IPS-NIHi7 (cell line): ENCODE results near the gene SPTBN5.

ENCODE experiments used
- DNase-seq: peaks from one replicate; pipeline ENCODE4 v3.0.0; 2012; ENCODE audit warnings: mixed read lengths; ENCODE audit errors: extremely low spot score

Gene SPTBN5

DNA sequence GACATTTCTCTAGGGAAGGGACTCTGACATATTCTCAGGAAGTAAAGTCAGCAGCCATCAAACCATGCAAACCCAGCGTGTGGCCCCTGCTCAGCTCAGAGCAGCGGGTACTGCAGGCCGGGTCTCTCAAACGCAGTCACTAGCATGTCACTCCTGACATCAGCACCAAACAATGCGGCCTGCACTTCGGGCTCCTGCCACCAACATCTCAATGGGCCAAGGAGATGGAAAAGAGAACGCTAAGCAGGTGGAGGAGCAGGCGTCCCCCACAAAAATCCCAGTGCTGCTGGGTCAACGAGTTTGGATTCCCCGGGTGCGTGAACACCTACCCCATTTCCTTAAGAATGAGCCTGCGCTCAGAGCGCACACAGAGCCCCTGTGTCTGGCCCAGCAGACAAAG is 9.9 kb upstream of the SPTBN5 start:
- DNase-seq: no peak

DNA sequence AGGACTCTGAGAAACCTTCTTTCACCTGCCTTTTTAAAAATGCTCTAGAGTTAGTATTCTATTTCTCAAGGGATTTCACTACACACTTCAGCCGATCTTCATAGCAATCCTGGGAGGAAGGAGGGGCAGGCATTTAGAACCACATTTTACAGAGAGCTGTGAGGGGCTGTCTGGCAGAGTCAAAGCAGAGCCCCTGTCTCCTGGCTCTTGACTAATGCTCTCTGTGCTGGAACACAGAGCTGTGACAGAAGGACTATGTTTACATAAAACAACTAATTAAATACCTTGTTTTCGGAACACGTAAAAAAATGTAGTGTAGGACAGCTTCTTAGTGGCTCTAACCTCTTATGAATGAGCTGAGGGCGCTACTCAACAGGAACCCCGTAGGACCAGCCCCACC is 7.6 kb upstream of the SPTBN5 start:
- no peak for DNase-seq

DNA sequence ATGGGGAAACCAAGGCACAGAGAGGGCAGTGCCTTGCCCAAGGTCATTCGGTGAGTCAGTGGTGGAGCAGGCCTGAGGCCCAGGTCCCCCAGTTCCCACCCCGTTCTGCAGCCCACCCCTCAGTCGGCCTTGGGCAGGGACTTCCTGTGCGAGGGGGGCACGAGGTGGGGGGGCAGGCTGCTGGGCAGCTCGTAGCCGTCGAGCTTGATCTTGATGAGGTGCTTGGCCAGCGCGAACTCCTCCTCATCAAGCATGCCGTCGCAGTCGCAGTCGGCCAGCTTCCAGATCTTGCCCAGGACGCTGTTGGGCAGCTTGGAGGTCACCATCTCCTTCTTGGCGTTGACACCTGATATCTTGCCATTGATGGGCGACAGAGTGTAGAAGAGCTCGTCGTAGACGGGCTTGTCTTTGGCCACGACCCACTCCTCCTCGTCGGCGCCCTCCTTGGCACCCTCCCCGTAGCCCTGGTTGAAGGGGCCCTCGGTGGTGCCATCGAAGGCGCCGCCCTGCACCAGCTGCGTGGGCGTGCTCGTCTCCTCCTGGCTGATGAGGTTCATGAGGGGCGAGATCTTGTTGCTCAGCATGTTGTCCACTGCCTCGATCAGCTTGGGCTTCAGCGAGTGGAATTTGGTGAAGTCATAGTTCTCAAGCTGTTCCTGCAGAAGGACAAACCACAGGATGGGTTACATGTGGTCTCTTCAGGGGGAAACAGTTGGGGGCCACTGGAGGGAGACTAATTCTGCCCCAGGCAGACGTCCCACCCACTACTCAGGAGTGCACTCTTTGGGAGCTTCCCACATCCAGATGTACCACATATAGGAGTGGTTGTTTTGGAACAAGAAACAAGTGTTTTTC is 6.9 kb upstream of the SPTBN5 start:
- no peak for DNase-seq

DNA sequence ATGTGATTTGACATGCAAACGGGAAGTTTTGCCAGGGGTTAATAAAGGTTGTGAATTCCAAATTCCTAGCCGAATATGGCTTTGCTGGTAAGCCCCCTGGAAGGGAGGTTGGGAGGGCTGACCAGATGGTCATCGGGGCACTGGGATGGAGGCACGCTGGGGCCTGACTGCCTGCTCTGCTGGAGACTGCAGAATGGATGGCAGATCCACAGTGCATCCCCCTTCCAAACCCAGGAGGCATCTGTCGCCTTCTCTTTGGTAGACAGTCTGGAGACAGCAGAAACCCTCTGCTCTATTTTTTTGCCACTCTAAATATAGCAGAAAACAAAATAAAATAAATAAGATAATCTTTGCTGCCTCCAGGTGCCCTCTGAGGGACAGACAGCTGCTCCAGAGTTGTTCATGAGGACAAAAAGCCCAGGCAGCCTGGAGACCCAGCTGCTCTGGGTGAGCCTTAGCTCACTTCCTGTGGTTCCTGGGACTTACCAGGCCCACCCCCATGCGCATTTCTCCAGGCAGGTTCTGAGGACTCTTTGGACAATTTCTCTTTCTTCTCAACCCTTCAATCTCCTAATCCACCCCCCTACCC is 6.1 kb upstream of the SPTBN5 start:
- DNase-seq: no peak

DNA sequence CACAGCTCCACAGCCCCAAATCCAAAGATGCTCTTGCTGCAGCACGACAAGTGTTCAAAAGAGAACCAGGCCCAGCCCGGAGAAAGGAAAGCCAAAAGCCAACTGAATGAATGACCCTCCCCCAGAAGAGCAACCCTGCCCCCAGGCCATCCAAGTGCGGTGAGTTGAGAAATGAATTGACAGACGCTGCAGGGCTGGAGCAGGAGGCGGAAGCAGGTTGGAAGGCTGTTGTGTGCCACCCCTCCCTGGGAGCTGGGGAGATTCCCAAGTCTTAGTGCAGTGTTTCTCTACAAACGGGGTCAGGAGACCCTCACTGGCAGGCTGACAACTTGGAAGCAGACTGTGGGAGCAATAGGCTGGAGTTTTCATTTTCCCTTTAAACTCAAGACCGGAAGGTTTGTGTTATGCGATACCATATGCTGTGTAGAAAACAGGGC is 3.5 kb upstream of the SPTBN5 start:
- no peak for DNase-seq

DNA sequence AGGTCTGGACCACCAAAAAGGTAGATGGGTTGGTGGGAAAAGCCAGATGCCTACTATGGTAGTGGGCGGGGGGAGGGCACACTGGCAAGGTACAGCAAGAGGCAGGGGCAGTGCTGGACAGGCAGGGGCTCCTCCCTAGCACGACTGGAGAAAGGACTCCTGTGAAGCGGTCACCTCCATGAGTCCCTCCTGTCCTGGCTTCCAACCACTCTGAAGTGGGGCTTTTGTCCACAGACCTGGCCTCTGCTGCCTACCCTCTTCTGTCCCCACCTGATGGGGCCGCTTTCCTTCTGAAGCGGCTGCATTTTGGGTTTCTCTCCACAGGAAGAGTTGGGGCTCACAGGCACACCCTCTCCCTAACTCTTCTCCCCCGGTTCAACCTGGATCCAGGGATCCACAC is 2.7 kb upstream of the SPTBN5 start:
- no peak for DNase-seq

DNA sequence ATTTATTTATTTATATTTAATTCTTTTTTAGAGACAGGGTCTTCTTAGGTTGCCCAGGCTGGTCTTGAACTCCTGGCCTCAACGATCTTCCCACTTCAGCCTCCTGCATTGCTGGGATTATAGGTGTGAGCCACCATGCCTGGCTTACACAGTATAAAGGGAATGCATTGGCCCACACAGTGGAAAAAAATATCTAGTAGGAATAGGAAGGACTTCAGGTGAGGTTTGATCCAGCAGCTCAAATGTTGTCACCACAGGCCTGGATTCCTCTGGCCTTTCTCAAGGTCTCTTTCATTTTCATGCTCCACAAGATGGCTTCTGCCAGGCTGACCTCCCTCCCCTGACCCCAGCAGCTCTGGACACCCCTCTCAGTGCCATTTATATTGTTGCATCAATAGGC is 2.1 kb upstream of the SPTBN5 start:
- no peak for DNase-seq

DNA sequence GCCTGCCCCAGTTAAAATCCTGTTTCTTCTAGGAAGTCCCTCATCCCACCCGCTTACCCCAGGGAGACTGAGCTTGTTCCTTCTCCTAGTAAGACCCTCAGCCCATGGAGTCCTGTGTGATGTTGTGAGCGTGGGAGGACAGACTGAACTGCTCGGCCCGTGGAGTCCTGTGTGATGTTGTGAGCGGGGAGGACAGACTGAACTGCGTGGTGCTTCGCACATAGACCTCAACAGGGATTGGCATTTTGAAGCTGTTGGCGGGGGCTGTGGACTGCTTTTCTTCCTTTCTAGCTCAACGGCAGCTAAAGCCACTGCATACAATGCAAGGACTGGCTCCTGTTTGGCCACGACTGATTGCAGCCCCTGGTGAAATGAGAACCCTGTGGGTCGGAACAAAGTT is 1.6 kb upstream of the SPTBN5 start:
- no peak for DNase-seq

DNA sequence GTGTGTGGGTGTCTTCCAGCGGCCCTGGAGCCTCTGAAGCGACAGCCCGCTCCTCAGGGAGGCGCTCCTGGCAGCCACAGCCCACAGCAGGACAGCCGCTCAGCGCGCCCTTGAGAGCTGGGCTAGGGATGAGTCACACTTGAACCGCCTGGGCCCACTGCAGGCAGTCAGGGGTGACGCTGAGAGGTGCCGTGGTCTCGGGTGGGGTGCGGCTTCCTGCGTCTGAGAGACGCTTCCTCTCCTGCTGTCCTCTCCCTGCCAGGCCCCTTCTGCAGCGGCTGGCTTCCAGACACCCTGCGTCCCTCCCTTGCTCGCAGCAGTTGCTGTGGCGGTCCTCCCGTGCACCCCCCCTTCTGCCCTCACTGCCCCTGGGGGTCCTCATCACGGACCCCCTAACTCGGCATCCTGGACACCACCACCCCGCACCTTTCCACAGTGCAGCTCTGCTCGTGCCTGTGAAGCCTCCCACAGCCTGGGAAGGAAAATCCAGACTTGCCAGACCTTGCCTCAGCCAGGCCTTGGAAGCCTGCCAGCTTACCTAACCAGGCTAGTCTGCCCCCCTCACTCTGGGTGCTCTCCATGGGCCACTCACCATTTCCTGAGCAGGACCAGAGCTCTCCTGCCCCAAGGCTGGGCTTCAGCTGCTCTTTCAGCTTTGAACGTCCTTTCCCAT is 1.1 kb upstream of the SPTBN5 start:
- DNase-seq: peak; percentile 69

DNA sequence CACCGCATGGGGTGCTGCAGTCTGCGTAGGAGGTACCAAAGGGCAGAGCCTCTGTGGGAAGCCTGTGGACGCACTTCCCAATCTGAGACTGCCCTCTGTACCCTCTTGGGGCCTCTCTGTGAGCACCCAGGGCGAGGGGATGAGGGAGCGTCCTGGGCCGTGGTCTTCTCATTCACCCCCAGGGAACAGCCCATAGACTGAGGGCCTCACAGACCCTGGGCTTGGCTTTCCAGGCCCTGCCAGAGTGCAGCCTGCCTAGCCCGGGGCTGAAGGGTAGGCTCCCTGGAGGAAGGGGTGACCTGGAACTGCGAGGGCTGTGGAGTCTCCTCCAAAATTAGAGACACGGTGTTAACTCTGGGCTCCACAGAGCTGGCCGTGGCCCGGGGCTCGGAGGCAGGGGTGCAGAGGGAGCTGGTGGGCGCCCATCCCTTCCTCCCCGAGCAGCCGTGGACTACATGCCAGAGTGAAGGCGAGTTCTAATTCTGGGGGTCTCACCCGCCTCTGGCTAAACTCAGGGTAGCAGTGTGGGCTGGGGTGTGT is 468 bp upstream of the SPTBN5 start:
- no peak for DNase-seq

DNA sequence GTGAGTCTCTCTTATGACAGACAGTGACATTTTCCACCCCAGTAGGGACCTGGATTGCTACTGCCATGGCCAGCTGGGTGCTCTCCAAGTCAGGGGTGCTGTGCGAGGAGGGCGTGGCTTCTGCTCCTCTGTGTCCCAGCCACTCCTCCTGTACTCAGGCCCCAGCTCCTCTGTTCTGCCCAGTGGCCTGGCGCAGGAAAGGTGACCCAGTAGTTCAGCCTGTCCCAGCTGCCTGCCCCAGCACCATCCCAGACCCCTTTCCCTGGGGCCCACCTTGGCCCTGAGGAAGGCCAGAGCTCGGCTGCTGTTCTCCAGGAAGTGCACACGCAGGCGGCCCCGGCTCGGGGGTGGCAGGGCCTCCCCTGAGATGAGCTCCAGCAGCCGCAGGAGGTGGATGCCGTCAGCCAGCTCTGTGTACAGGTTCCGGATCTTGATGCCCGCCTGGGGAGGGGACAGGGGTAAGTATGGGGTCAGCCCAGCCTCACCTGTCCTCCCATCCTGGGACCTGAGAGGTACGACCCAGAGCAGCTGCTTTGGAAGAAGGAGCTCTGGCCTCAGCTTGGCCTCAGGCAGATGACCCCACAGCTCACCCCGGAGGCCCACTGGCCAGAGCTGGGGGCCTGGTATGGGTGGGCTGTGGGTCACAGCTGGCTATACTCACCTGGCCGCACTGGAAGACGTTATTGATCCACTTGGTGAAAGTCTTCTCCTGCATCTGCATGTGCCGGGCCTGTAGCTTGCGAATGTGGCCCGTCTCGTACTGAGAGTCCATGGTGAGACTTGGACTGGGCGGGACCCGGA is 1.0 kb downstream of the SPTBN5 start:
- no peak for DNase-seq

DNA sequence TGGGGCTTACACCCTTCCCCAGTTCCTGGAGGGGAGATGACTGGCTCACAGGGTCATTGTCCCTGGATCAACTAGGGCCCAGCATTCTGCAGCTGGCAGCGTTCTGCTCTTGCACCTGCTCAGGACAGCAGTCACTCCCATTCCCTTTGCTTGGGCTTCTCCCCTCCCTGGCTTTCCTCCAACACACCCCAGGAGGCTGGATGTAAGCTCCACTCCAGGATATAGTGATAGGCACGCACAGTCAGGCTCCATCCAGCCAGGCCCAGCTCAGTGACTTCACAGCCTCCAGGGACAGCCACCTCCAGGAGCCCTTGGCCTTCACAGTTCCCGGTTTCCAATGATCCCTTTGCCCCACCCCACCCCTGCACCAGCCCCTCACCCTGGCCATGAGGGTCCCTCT is 1.9 kb downstream of the SPTBN5 start:
- DNase-seq: no peak

DNA sequence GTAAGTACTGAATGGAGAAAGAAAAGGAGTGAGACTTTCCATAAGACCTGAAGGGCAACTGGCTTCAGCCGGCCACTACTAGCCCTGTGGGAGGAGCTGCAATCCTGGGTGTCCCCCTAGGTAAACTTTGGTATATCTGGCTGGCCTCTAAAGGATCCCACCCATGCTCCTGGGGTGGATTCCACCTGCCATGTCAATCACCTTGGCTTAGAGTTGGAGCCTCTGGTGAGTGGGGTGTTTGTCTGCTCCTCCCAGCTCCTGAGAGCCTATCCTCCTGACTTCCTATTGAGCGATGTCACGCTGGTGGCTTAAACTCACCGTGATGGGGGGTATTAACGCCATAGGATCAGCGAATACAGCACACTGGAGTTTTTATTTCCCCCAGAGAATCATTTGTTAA is 2.6 kb downstream of the SPTBN5 start:
- DNase-seq: no peak

DNA sequence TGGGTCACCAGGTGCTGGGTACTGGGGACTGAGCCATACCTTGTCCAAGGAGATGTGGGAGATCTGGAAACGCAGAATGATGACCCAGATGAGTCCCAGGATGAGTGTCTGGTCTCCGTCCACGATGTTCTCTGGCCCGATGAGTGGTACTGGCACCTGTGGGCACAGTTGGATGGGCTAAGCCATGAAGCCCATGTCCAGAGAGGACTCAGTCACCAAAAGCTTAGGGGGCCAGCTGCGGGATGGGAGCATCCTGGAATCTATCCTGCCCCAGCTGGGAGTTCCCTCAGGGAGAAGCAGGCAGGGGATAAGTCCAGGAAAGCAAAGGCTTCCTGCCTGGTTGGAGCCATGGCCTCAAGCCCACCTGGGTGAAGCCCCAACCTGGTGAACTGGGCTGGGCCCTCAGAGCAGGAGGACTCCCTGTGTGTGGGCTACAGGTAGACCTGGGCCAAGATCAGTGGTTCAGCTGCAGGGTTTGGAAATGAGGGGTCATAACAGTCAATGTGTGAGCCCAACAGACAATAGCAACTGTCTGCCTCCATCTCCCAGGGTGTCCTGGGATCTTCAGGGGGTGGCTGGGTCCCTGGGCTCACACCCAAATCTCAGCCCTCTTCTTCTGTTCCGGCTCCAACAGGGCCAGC is 3.7 kb downstream of the SPTBN5 start:
- no peak for DNase-seq

DNA sequence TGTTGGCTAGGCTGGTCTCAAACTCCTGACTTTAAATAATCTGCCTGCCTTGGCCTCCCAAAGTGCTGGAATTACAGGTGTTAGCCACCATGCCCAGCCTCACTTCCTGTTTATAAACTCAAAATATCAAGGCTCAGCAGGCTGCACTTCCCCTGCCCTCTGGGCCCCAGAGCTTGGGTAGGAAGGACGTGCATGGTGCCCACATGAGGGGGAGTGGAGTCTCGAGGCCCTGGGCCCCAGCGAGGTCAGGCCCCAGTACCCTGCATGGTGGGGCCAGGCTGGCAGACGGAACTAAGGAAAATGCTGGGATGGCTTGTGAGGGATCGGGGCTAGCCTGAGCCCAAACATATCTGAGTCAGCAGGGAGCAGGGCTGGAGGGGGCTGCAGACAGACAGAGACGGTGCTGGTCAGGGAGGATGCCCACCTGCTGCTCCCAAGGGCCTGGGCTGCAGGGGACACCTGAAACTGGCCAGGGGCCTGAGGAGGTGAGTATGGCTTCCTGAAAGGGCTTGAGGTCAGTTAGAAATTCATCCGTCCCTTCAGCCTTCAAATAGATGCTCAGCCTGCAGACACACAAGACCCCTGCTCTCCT is 5.1 kb downstream of the SPTBN5 start:
- no peak for DNase-seq

DNA sequence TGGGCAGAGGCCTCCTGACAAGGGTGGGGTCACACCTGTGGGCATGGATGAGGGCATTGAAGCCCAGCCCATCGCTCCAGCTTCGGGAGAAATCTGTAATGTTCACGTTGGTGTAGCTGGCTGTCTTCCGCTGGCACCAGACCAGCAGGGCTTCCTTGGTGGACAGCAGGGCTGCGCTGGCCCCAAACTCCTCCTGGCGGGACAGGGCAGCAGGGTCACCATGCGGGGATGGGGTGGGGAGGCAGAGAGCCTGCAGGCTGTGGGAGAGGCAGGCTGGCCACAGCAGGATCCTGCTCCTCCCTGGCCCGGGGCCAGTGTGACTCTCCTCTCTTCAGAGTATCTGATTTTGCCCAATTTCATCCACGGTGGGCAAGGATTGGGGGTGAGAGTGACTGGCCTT is 6.0 kb downstream of the SPTBN5 start:
- no peak for DNase-seq

DNA sequence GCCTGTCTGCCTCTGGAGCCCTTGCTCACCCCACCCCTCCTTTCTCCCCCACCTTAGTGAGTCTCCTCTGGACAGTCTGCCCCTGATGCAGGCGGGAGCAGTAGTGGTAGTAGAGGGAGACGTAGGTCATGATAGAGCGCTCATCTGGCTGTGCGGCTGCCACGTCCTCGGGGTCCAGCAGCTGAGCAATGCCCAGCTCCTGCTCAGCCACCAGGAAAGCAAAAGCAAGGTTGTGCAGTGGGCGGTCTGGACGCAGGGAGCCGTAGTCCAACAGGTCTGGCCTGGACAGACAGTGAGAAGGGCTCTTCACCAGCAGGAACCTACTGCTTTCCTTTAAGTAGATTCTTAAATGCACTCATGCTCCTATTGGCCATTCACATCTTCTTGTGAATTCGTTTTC is 6.7 kb downstream of the SPTBN5 start:
- no peak for DNase-seq

DNA sequence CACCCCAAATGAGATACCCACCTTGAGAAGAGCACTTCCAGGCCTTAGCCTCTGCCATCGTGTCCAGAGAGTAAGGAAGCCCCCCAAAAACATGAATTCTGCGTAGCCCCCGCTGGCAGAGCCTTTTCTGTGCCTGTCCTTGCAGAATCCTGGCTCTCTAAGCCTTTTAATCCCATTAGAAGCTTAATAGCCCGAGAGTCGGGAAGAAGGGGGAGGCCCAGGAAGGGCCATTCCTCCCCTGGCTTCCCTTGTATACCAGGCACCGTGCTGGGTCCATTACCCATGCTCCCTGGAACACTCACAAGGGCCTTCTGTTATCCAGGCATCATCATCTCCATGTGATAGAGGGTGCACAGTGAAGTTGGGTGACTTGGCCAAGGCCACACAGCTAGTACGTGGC is 7.1 kb downstream of the SPTBN5 start:
- no peak for DNase-seq

DNA sequence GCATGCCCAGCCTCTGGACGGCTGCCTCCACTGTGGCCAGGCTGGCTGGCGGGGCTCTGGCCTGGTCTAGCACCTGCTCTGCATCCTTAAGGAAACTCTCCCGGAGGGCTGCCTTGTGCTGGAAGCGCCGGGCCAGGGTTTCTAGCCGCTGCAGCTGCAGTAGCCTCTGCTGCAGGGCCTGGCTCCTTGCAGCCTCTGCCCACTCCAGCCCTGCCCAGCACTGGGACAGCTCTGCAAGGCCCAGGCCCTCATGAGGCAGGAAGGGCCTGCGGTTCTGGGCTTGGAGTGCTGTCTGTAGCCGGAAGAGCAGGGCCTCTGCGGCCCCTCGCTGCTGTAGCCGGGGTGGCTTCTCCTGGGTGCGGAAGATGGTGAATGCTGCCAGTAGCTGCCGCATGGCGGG is 8.0 kb downstream of the SPTBN5 start:
- no peak for DNase-seq

DNA sequence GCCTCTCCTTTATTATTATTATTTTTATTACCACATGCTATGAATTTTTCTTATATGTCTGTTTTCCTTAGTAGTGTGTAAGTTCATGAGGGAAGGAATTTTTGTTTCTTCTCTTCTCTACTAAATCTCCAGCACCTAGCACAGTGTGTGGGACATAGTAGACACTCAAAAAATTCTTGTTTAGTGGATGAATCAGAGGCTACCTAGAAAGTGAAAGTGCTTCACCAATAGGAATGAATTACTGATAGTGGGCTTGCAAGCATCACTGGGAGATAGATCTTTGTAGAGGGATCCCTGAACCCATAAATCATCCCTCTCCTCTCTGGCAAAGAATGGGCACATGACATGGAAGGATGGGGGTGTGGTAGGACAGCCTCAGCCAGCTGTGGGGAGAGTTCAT is 8.5 kb downstream of the SPTBN5 start:
- DNase-seq: no peak

DNA sequence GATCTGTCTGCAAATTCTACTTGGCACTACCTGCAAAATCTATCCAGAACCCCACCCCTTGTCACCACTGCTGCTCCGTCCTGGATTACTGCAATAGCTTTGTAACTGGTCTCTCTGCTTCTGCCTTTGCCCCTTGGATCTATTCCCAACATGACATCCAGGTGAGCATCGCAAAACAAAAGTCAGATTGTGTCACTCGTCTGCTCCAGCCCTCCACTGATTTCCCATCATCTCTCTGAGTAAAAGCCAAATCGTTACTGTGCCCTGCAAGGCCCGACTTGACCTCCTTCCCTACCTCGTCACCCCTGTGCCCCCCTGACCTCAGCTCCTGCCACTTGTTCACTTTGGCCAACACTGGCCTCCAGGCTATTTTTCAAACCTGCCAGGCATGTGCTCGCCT is 9.4 kb downstream of the SPTBN5 start:
- no peak for DNase-seq
